Measurements from ENCODE around the gene CALCOCO2. TPM values are rescaled to one million over a fixed set of nuclear protein-coding genes. Genes with fewer than 3 reads are reported as not detected.
"Not testable (repeated sequence)": the region's sequence is repeated elsewhere in the genome, so short reads cannot be mapped to it uniquely, and the experiment has no call there.

CALCOCO2 gene
- total and polyA plus RNA-seq, 7 donors: 90.4 to 198 (median 130) TPM

- Histone ChIP-seq H3K4me3 (peak overlapping the region in 3 of 4 donors; percentile 38 to 43 (median 42)), H3K36me3 (no peaks in the 10 kb centered on the region), H3K27me3 (peaks cover 7 to 50% (median 46%) of the 10 kb centered on the region in 3 donors), H3K27ac (no peak overlapping the region), H3K9me3 (no peaks in the 10 kb centered on the region), H3K4me1 (peaks cover 0 to 17% (median 13%) of the 10 kb centered on the region in 4 donors)
- no peak for TF ChIP-seq POLR2AphosphoS5 (IDR thresholded peaks at IDR 0.05)
- TF ChIP-seq EP300 (IDR thresholded peaks at IDR 0.05): no peak
- TF ChIP-seq, protein P1, sequence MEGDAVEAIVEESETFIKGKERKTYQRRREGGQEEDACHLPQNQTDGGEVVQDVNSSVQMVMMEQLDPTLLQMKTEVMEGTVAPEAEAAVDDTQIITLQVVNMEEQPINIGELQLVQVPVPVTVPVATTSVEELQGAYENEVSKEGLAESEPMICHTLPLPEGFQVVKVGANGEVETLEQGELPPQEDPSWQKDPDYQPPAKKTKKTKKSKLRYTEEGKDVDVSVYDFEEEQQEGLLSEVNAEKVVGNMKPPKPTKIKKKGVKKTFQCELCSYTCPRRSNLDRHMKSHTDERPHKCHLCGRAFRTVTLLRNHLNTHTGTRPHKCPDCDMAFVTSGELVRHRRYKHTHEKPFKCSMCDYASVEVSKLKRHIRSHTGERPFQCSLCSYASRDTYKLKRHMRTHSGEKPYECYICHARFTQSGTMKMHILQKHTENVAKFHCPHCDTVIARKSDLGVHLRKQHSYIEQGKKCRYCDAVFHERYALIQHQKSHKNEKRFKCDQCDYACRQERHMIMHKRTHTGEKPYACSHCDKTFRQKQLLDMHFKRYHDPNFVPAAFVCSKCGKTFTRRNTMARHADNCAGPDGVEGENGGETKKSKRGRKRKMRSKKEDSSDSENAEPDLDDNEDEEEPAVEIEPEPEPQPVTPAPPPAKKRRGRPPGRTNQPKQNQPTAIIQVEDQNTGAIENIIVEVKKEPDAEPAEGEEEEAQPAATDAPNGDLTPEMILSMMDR (IDR thresholded peaks at IDR 0.05): no peak
- TF ChIP-seq POLR2A (IDR thresholded peaks at IDR 0.05): no peak
- WGBS, 2 donors: 11 to 14% methylated on average over 7 of the region's 7 CpGs
- no peak for DNase-seq
- intact Hi-C loops (cut with DNase I): no loop called here
Observed at GRCh38 chr17:48816438-48816773, 14.4 kb upstream of the CALCOCO2 start.

DNA sequence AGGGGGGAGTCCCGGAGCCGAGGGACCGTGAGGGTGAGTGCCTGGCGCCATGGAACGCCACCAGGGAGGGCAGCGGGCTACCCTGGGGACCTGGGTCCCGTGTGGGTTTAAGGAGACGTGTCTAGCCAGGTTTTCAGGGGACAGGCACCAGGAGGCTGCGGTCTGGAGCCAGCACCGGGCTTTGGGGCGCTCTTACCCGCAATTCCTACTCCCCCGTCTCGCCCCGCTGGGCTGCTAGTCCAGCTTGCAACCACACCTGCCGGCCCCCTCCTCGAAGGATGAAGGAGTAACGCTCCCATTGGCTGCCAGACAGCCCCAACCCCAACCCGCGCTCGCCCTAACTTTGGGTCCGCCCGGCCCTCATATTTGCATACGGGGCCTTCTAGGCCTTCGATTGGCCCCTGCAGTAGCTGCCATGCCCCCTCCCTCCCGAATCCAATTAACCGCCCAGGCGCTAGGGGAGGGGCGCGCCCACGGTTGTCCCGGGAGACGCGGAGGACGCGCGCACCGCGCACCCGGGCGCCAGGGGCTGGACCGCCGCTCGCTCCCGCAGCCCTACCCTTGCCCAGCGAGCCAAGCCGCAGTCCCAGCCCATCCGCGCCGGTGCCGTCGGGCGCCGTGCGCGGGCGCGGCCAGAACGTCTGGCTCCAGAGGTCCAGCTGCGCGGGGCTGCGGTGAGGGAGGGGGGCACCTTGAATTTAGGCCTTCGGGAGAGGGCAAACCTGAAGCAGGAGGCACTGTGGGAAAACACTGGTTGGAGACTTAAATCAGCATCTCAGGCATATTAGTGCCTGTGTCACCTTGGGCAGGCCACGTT is 13.9 kb upstream of the CALCOCO2 start, which contains the start of gene TTLL6:
Gene TTLL6 (minus strand): TSS at position 456 of the 817 bp plus-strand sequence. CDS start 157 bp downstream, at position 299.
- H3K4me3 ChIP-seq: peak within 1 kb of the TSS; percentile 0 to 43 (median 40)
- WGBS, 2 donors: 1 to 2% methylated on average over 64 of the region's 64 CpGs
- DNase-seq: peak; percentile 88
- H3K9me3 ChIP-seq: no peaks in the 10 kb centered on the region
- H3K4me1 ChIP-seq: peaks cover 0 to 17% (median 13%) of the 10 kb centered on the region in 4 donors
- TF ChIP-seq POLR2AphosphoS5 (IDR thresholded peaks at IDR 0.05): peak in 1 of 4 donors; percentile 15
- TF ChIP-seq POLR2A (IDR thresholded peaks at IDR 0.05): peak in 1 of 2 donors; percentile 57
- TF ChIP-seq EP300 (IDR thresholded peaks at IDR 0.05): no peak
- H3K36me3 ChIP-seq: no peaks in the 10 kb centered on the region
- H3K27me3 ChIP-seq: peaks cover 7 to 50% (median 48%) of the 10 kb centered on the region in 3 donors
- H3K27ac ChIP-seq: no peak within 1 kb of the TSS
- intact Hi-C loops (cut with DNase I): no loop called here

DNA sequence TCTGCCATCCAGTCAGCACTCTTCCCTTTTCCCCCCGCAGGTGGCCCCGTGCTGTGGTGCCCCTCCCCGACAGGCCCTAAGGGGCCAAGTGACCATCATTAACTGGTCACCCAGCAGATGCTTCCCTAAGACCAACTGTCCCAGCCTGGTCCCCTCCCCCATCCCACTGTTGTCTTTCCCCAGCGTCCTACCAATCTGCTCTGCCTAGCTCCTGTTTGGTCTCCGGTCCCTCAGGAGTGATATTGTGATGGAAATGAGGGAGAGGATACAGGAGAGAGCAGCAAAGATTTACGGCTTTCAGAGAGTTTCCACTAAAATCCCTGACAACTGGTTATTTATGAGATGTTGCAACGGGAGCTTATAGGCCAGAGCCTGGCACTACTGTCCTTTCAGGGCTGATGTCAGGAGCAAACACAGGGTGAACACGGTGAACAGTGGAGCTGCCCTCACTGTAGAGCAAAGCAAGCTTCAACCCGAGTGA is 12.4 kb upstream of the CALCOCO2 start:
- no peaks in the 10 kb centered on the region for H3K9me3 ChIP-seq
- DNase-seq: no peak
- H3K27me3 ChIP-seq: peaks cover 7 to 53% (median 48%) of the 10 kb centered on the region in 3 donors
- H3K36me3 ChIP-seq: no peaks in the 10 kb centered on the region
- no peak for TF ChIP-seq POLR2AphosphoS5 (IDR thresholded peaks at IDR 0.05)
- TF ChIP-seq POLR2A (IDR thresholded peaks at IDR 0.05): no peak
- TF ChIP-seq, protein P1 (IDR thresholded peaks at IDR 0.05): no peak
- TF ChIP-seq EP300 (IDR thresholded peaks at IDR 0.05): no peak
- no peak overlapping the region for H3K27ac ChIP-seq
- no peak overlapping the region for H3K4me3 ChIP-seq
- peaks cover 0 to 17% (median 13%) of the 10 kb centered on the region in 4 donors for H3K4me1 ChIP-seq
- whole genome bisulfite sequencing, 2 donors: 72 to 79% methylated on average over 9 of the region's 9 CpGs
- intact Hi-C loops (cut with DNase I): no loop called here

- no peak overlapping the region for H3K4me3 ChIP-seq
- H3K9me3 ChIP-seq: no peaks in the 10 kb centered on the region
- peaks cover 0 to 17% (median 13%) of the 10 kb centered on the region in 4 donors for H3K4me1 ChIP-seq
- TF ChIP-seq EP300 (IDR thresholded peaks at IDR 0.05) (no peak), POLR2A (IDR thresholded peaks at IDR 0.05) (no peak), POLR2AphosphoS5 (IDR thresholded peaks at IDR 0.05) (no peak)
- TF ChIP-seq, protein P1 (IDR thresholded peaks at IDR 0.05): no peak
- intact Hi-C loops (cut with DNase I): no loop called here
- no peak overlapping the region for H3K27ac ChIP-seq
- no peak for DNase-seq
- peaks cover 7 to 49% (median 48%) of the 10 kb centered on the region in 3 donors for H3K27me3 ChIP-seq
- WGBS, 2 donors: 88 to 90% methylated on average over 11 of the region's 11 CpGs
- no peaks in the 10 kb centered on the region for H3K36me3 ChIP-seq
Observed at GRCh38 chr17:48819466-48819865, 11.4 kb upstream of the CALCOCO2 start.

GRCh38 chr17:48820936-48821335 is 9.9 kb upstream of the CALCOCO2 start:
- H3K36me3 ChIP-seq; H3K27ac ChIP-seq; H3K4me3 ChIP-seq; intact Hi-C loops (cut with DNase I); DNase-seq; H3K9me3 ChIP-seq: not testable (repeated sequence)
- Histone ChIP-seq H3K27me3 (peaks cover 7 to 48% (median 43%) of the 10 kb centered on the region in 3 donors), H3K4me1 (peaks cover 0 to 17% (median 13%) of the 10 kb centered on the region in 4 donors)
- 66 to 81% methylated on average over 6 of the region's 6 CpGs for WGBS, 2 donors

All from sigmoid colon (tissue), 7 donors.